GM06990 (cell line): ENCODE measurements around the gene SRGAP2C.
"Not testable (repeated sequence)": the region's sequence is repeated elsewhere in the genome, so short reads cannot be mapped to it uniquely, and the experiment has no call there.

Experiments
- DNase-seq: peaks from one replicate; pipeline ENCODE4 v3.0.0-alpha.2; 2011; ENCODE audit not compliant: insufficient read length; ENCODE audit errors: extremely low read depth
- H3K27me3 ChIP-seq: replicated peaks from 2 replicates; pipeline ENCODE4 v1.6.0; 2011; ENCODE audit warnings: low read length; ENCODE audit not compliant: control insufficient read depth, insufficient read depth
- H3K36me3 ChIP-seq: 2 replicates; pipeline ENCODE4 v1.5.1; 2011; ENCODE audit warnings: low read length; ENCODE audit not compliant: control insufficient read depth, insufficient read depth
- H3K4me3 ChIP-seq: replicated peaks from 2 replicates; pipeline ENCODE4 v1.5.1; 2011; ENCODE audit warnings: low read depth, mild to moderate bottlenecking, control low read depth, low read length

SRGAP2C gene

DNA sequence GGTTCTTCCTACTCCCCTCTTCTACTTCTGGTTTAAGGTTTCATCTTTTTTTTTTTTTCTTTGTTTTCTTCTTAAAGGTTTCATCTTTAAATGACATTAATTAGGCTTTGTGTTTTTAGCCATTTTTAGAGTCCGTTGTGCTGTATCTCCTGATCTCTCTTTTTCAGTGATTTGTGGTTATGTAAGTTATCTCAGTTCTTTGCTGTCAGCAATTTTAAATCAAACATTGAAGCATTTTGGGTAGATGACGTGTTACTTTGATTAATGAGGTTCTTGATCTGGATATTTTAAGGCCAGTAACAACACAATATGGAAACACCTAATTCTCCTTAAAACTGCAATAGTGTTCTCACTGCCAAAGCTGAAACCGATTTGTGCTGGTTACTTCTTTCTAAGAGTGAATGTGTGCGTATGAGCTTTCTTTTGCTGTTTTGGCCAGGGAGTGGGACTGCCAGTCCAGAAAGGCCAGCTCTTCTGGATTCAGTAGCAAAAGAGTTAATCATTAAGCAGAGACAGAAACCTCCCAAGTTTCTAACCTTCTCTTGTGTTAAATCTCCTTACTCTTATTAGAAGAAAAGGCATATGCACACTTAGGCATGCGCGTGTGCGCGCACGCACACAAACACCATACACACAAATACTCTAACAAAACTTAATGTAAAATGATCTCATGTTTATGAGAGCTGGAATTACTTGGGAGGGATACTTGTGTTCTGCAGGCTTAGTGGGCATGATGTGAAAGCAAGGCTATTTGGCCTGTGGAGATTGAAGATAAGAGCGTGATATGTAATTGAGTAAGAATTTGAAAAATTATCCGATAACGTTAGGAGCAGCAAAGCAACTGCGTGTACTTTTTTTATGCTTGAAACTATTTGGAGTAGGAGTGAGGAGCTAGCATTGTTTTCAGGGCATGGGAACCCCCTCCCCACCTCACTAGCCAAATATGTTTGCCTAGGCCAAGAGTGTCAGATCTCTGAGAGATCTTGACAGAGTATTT, 16.5 kb downstream of the SRGAP2C start:
- DNase-seq, H3K36me3 ChIP-seq, H3K27me3 ChIP-seq, H3K4me3 ChIP-seq: not testable (repeated sequence)

GRCh38 chr1:121202986-121203385, 18.2 kb downstream of the SRGAP2C start:
- H3K4me3 ChIP-seq, H3K27me3 ChIP-seq, DNase-seq, H3K36me3 ChIP-seq: not testable (repeated sequence)

GRCh38 chr1:121205786-121206711, 21.3 kb downstream of the SRGAP2C start:
- DNase-seq, H3K27me3 ChIP-seq, H3K36me3 ChIP-seq, H3K4me3 ChIP-seq: not testable (repeated sequence)

DNA sequence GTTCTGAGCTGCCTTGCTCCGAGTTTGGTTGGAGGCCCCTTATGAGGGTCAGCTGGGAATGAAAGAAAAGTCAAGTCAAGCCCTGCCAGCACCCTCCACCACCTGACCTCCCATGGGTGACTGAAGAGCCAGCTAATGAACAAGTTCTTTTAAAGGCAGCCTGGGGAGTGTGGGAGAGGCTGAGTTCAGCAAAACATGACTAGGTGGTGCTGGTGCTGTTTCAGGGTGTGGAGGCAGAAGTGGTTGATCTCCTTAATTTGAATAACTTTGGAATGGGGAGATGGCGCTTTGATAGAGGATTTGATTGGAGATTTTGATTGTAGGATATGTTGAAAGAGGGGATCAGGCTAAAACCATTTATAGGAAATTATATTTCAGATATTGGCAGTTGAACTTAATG, 22.6 kb downstream of the SRGAP2C start:
- H3K36me3 ChIP-seq, DNase-seq, H3K4me3 ChIP-seq, H3K27me3 ChIP-seq: not testable (repeated sequence)

DNA sequence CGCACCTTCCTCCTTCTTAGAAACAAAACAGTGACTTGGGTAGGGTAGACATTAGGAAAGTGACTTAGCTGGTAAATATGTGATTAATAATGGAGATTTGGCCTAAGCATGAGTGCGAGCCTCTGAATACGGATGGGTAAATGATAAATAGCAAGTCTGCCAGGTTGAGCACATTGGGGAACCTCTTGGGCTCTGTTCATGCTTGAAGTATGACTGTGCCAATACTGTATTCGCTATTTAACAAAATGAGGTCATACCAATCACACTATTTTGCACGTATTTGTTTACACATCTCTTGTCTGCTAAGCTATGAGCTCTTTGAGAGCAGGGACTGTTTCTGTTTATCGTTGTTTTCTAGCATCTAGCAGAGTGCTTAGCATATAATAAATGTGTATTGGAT, 23.6 kb downstream of the SRGAP2C start:
- not testable (repeated sequence) for H3K36me3 ChIP-seq, DNase-seq, H3K4me3 ChIP-seq, H3K27me3 ChIP-seq

DNA sequence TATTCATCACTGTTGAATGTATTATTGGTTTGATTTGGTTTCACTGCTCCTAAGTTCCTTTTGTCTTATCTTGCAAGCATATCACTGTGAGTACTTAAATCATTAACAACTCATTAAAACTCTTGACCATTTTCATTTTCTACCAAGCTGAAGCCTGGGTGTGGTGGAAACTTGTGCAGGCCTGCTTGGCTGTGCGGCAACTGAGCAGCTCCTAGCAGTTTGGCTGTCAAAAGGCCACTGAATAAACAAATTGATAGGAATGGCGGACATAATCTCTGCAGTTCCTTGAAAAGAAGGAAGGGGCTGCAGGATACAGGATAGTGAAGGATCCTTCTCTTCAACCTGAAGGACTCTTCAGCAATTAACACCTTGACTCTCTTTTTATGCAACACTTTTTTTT, 26.0 kb downstream of the SRGAP2C start:
- DNase-seq, H3K27me3 ChIP-seq, H3K36me3 ChIP-seq, H3K4me3 ChIP-seq: not testable (repeated sequence)

GRCh38 chr1:121213491-121213890, 28.7 kb downstream of the SRGAP2C start:
- not testable (repeated sequence) for DNase-seq, H3K27me3 ChIP-seq, H3K4me3 ChIP-seq, H3K36me3 ChIP-seq

GRCh38 chr1:121214544-121215156, 29.9 kb downstream of the SRGAP2C start:
- not testable (repeated sequence) for H3K27me3 ChIP-seq, DNase-seq, H3K36me3 ChIP-seq, H3K4me3 ChIP-seq

GRCh38 chr1:121215699-121216417, 31.1 kb downstream of the SRGAP2C start:
- H3K4me3 ChIP-seq, DNase-seq, H3K27me3 ChIP-seq, H3K36me3 ChIP-seq: not testable (repeated sequence)

DNA sequence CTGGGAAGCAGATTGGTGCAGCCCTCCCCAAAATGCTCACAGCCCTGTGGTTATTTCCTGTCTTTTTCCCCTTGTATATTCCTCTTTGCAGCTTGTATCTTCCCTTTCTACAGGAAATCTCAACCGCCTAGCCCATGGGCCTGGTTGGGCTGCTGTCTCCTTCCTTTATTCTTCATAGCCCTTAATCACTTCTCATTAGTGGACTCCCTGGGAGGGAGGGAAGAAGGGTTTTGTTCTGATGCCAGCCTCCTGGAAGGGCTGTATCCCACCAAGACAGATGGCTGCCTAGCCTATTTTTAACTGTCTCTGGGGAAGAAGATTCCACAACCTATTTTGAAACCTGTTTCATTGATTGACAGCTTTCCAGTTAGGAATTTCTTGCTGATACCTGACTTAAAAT, 31.9 kb downstream of the SRGAP2C start:
- DNase-seq, H3K36me3 ChIP-seq: not testable (repeated sequence)

DNA sequence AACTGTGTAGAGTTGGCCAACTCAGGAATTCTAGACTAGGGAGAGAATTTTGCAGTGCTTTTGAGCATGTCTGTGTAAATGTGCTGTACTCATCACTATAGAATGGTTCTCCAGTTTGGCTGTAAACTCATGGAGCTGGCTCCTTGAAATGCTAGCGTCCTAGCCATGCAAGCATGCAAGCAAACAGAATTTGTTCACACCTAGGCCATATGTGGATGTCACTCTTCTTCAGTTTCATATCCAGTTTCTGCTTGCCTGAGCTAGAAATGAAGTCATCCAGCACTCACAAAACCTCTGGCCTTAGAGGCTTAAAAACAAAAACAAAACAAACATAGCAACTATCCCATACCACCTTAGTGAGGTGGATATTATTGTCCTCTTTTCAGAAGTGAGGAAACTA, 37.0 kb downstream of the SRGAP2C start:
- not testable (repeated sequence) for H3K36me3 ChIP-seq, H3K27me3 ChIP-seq, H3K4me3 ChIP-seq, DNase-seq

More for the DNA sequence above, 31.9 kb downstream of the SRGAP2C start:
- H3K27me3 ChIP-seq, H3K4me3 ChIP-seq: not testable (repeated sequence)

GRCh38 chr1:121224714-121225113, 39.9 kb downstream of the SRGAP2C start:
- H3K4me3 ChIP-seq, H3K36me3 ChIP-seq: not testable (repeated sequence)

GRCh38 chr1:121226295-121226904, 41.6 kb downstream of the SRGAP2C start:
- DNase-seq, H3K4me3 ChIP-seq, H3K36me3 ChIP-seq, H3K27me3 ChIP-seq: not testable (repeated sequence)

More at GRCh38 chr1:121224714-121225113, 39.9 kb downstream of the SRGAP2C start:
- DNase-seq, H3K27me3 ChIP-seq: not testable (repeated sequence)
